SK-N-SH treated with all-trans-retinoic acid at 6 μM for 48 hours (cell line): ENCODE results near the gene NHS.

ENCODE experiments used
- TOX ChIP-seq: fragments of 250-450 bp; sonication (Bioruptor Pico); IDR thresholded peaks from 2 replicates; pipeline ENCODE4 v1.8.0; 2021; ENCODE audit warnings: mild to moderate bottlenecking, moderate library complexity, borderline replicate concordance
- ZC3H10 ChIP-seq: fragments of 250-450 bp; sonication (Bioruptor Pico); IDR thresholded peaks from 2 replicates; pipeline ENCODE4 v1.5.1; 2021; ENCODE audit warnings: mild to moderate bottlenecking, moderate library complexity
- ZFP3 ChIP-seq: fragments of 250-450 bp; sonication (Bioruptor Pico); IDR thresholded peaks from 2 replicates; pipeline ENCODE4 v1.5.0; 2020; ENCODE audit warnings: mild to moderate bottlenecking, moderate library complexity
- ZNF565 ChIP-seq: fragments of 450-650 bp; formaldehyde crosslinking; conservative IDR thresholded peaks from 2 replicates; pipeline ENCODE4 v1.5.0; 2020; ENCODE audit warnings: low read depth, mild to moderate bottlenecking, moderate library complexity
- TF ChIP-seq, protein P1 (sequence below): fragments of 250-450 bp; sonication (Bioruptor Pico); IDR thresholded peaks from 2 replicates; pipeline ENCODE4 v1.8.0; 2021; ENCODE audit warnings: low read depth, mild to moderate bottlenecking, moderate library complexity, borderline replicate concordance
- TF ChIP-seq, protein P2 (sequence below): fragments of 250-450 bp; sonication (Bioruptor Pico); IDR thresholded peaks from 2 replicates; pipeline ENCODE4 v1.8.0; 2020; ENCODE audit warnings: mild to moderate bottlenecking, moderate library complexity, borderline replicate concordance

DNA sequence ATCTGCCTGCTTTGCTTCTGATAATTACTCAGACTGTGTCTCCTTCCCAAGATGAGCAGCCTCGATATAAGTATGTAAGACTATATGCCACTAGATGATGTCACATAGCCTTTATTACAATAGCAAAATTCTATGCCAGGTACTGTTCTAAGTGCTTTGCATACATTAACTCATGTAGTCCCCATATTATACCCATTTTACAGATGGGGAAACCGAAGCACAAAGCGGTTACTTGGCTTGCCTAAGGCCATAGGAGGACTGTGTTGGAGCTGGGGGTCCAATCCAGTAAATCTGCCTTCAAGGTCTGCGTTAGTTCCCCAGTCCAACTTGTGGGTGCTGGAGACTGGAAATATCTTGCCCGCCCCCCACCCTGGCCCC lies 361.5 kb downstream of the NHS start:
- TF ChIP-seq, protein P1, sequence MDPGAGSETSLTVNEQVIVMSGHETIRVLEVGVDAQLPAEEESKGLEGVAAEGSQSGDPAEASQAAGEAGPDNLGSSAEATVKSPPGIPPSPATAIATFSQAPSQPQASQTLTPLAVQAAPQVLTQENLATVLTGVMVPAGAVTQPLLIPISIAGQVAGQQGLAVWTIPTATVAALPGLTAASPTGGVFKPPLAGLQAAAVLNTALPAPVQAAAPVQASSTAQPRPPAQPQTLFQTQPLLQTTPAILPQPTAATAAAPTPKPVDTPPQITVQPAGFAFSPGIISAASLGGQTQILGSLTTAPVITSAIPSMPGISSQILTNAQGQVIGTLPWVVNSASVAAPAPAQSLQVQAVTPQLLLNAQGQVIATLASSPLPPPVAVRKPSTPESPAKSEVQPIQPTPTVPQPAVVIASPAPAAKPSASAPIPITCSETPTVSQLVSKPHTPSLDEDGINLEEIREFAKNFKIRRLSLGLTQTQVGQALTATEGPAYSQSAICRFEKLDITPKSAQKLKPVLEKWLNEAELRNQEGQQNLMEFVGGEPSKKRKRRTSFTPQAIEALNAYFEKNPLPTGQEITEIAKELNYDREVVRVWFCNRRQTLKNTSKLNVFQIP = no peak
- TF ChIP-seq ZNF565 (no peak), ZFP3 (CRISPR knock-in tag) (no peak), ZC3H10 (CRISPR knock-in tag) (no peak), TOX (CRISPR knock-in tag) (no peak)
- TF ChIP-seq, protein P2, sequence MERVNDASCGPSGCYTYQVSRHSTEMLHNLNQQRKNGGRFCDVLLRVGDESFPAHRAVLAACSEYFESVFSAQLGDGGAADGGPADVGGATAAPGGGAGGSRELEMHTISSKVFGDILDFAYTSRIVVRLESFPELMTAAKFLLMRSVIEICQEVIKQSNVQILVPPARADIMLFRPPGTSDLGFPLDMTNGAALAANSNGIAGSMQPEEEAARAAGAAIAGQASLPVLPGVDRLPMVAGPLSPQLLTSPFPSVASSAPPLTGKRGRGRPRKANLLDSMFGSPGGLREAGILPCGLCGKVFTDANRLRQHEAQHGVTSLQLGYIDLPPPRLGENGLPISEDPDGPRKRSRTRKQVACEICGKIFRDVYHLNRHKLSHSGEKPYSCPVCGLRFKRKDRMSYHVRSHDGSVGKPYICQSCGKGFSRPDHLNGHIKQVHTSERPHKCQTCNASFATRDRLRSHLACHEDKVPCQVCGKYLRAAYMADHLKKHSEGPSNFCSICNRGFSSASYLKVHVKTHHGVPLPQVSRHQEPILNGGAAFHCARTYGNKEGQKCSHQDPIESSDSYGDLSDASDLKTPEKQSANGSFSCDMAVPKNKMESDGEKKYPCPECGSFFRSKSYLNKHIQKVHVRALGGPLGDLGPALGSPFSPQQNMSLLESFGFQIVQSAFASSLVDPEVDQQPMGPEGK = no peak
